ENCODE results near the gene DAB2. TPM values are rescaled to one million over a fixed set of nuclear protein-coding genes. Genes with fewer than 3 reads are reported as not detected.

Gene DAB2
- total and polyA plus RNA-seq, 2 donors from 2014 or later: 138 to 199 TPM

DNA sequence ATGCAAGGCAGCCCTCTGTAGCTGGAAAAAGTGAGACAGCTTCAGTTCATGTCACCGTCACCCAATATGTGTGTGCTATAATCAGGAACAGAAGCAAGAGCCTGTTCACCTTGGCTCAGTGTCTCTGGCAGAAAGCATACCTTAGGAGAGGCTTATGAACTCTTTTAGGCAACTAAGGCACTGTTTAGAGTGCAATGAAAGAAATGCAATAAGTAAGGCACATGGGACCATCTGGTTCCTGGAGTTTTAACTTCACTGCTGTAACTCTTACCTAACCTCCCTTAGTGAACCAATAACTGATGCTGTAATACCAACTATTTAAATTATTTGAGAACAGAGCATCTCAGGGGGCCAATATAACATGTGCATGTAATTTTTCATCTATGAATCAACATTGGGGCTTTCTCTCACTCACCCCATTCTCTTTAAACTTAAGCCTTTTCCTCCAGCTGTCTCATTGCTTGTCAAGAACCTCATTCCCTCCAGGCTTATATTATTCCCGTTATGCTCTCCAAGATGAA is 92.9 kb downstream of the DAB2 start:
- TF ChIP-seq, protein P1, sequence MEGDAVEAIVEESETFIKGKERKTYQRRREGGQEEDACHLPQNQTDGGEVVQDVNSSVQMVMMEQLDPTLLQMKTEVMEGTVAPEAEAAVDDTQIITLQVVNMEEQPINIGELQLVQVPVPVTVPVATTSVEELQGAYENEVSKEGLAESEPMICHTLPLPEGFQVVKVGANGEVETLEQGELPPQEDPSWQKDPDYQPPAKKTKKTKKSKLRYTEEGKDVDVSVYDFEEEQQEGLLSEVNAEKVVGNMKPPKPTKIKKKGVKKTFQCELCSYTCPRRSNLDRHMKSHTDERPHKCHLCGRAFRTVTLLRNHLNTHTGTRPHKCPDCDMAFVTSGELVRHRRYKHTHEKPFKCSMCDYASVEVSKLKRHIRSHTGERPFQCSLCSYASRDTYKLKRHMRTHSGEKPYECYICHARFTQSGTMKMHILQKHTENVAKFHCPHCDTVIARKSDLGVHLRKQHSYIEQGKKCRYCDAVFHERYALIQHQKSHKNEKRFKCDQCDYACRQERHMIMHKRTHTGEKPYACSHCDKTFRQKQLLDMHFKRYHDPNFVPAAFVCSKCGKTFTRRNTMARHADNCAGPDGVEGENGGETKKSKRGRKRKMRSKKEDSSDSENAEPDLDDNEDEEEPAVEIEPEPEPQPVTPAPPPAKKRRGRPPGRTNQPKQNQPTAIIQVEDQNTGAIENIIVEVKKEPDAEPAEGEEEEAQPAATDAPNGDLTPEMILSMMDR (IDR thresholded peaks at IDR 0.05; ENCODE audit: borderline replicate concordance, extremely low read depth, insufficient read depth): no peak
- intact Hi-C loops (cut with DNase I): no loop called here
- H3K9me3 ChIP-seq (ENCODE audit: control insufficient read depth in 2 of 3, insufficient read depth in 1 of 3, low read length in 3 of 3): no peaks in the 10 kb centered on the region
- H3K4me3 ChIP-seq (ENCODE audit: low read length in 3 of 3): no peak overlapping the region
- H3K9ac ChIP-seq (ENCODE audit: low read length in 3 of 3): no peak overlapping the region
- no peaks in the 10 kb centered on the region for H3K4me1 ChIP-seq (ENCODE audit: control insufficient read depth in 2 of 3, insufficient read depth in 2 of 3, low read depth in 1 of 3, low read length in 3 of 3)
- FAIRE-seq (no peak), DNase-seq (peak in 2 of 5 donors; percentile 1 to 3)
- H3K36me3 ChIP-seq (ENCODE audit: control insufficient read depth in 2 of 3, insufficient read depth in 3 of 3, low read length in 3 of 3): no peaks in the 10 kb centered on the region
- no peaks in the 10 kb centered on the region for H3K27me3 ChIP-seq (ENCODE audit: control insufficient read depth, insufficient read depth, low read length)
- no peak overlapping the region for H3K27ac ChIP-seq (ENCODE audit: low read depth in 2 of 2, low read length in 2 of 2)

DNA sequence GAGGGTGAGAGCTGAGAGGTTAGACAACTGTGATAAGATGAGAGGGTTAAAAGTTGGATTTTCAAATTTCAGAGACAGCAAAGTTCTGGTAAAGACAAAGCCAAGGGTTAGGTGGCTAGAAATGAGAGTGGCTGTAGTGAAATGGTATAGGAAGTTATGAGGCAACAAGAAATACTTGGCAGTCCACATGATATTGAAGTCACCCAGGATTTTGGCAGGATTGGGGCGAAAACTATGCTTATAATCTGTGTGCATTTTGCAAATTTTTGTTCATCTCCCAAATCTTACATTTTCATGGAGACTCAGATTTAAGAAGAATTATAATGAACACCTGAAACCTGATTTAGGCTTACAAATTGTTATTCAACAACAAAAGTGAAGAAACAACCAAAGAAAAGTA is 96.0 kb downstream of the DAB2 start:
- H3K36me3 ChIP-seq (ENCODE audit: control insufficient read depth in 2 of 3, insufficient read depth in 3 of 3, low read length in 3 of 3): no peaks in the 10 kb centered on the region
- no peaks in the 10 kb centered on the region for H3K9me3 ChIP-seq (ENCODE audit: control insufficient read depth in 2 of 3, insufficient read depth in 1 of 3, low read length in 3 of 3)
- H3K4me1 ChIP-seq (ENCODE audit: control insufficient read depth in 2 of 3, insufficient read depth in 2 of 3, low read depth in 1 of 3, low read length in 3 of 3): no peaks in the 10 kb centered on the region
- no peak for FAIRE-seq
- no peak overlapping the region for H3K9ac ChIP-seq (ENCODE audit: low read length in 3 of 3)
- DNase-seq: no peak
- H3K4me3 ChIP-seq (ENCODE audit: low read length in 3 of 3): no peak overlapping the region
- no peak overlapping the region for H3K27ac ChIP-seq (ENCODE audit: low read depth in 2 of 2, low read length in 2 of 2)
- TF ChIP-seq, protein P1 (IDR thresholded peaks at IDR 0.05; ENCODE audit: borderline replicate concordance, extremely low read depth, insufficient read depth): no peak
- intact Hi-C loops (cut with DNase I): no loop called here
- no peaks in the 10 kb centered on the region for H3K27me3 ChIP-seq (ENCODE audit: control insufficient read depth, insufficient read depth, low read length)

DNA sequence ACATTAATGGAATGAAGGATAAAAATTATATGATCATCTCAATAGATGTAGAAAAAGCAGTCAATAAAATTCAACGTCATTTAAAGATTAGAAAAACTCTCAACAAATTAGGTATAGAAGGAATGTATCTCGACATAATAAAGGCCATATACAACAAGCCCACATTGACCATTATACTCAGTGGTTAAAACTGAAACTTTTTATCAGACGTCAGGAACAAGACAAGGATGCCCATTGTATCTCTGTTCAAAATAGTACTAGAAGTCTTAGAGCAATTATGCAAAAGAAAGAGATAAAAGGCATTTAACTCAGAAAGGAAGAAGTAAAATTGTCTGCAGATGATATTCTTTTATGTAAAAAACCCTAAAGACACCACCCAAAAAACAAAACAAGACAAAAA is 101.2 kb downstream of the DAB2 start:
- Histone ChIP-seq H3K9me3 (ENCODE audit: control insufficient read depth in 2 of 3, insufficient read depth in 1 of 3, low read length in 3 of 3) (peaks cover 0 to 8% (median 0%) of the 10 kb centered on the region in 3 donors), H3K9ac (ENCODE audit: low read length in 3 of 3) (no peak overlapping the region), H3K27ac (ENCODE audit: low read depth in 2 of 2, low read length in 2 of 2) (no peak overlapping the region), H3K36me3 (ENCODE audit: control insufficient read depth in 2 of 3, insufficient read depth in 3 of 3, low read length in 3 of 3) (no peaks in the 10 kb centered on the region), H3K4me3 (ENCODE audit: low read length in 3 of 3) (no peak overlapping the region), H3K4me1 (ENCODE audit: control insufficient read depth in 2 of 3, insufficient read depth in 2 of 3, low read depth in 1 of 3, low read length in 3 of 3) (no peaks in the 10 kb centered on the region), H3K27me3 (ENCODE audit: control insufficient read depth, insufficient read depth, low read length) (no peaks in the 10 kb centered on the region)
- TF ChIP-seq, protein P1 (IDR thresholded peaks at IDR 0.05; ENCODE audit: borderline replicate concordance, extremely low read depth, insufficient read depth): no peak
- no peak for DNase-seq
- FAIRE-seq: no peak
- intact Hi-C loops (cut with DNase I): no loop called here

Other genes with a start within 250 kb of the DAB2 start
- gene FYB1, start 205.4 kb downstream of the DAB2 start, total RNA-seq: 53.7 TPM
- 2.3 TPM for gene FYB1, start 205.4 kb downstream of the DAB2 start, polyA plus RNA-seq (ENCODE audit: insufficient read depth, low read depth, low replicate concordance)
- 4.5 TPM for gene C9, start 60.5 kb downstream of the DAB2 start, total RNA-seq
- gene C9, start 60.5 kb downstream of the DAB2 start, polyA plus RNA-seq (ENCODE audit: insufficient read depth, low read depth, low replicate concordance): 1.5 TPM

Measured in kidney (tissue), 14 donors.